ENCODE data around the gene MAPK7.

DNA sequence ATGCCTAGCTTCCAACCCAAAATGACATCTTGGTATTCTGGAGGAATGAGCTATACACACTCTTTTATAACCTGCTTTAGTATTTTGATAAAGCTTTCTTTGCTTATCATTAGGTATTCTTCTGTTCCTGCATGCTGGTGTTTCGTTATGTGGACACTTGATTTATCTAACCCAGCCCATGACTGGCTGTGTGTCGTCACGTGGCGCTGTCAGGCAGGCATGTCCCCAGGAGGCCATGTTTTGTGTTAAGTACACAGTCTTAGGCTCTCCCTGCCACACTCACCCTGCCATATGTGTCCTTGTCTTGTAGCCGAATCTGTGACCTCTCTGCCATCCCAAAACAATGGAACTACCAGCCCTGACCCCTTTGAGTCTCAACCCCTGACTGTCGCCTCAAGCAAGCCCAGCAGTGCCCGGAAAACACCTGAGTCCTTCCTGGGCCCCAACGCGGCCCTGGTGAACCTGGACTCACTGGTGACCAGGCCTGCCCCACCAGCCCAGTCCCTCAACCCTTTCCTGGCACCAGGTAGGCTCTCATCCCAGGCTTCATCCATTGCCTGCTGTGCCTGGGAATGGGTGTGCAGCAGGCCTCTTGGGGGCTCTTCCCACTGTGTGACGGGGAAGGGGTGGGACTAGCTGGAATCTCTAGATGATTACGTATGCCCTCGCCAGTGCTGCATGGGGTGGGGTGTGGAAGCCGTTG, 46.6 kb upstream of the MAPK7 start:
- TF ChIP-seq CTCF (IDR thresholded peaks at IDR 0.05) = no peak
- no peak for TF ChIP-seq POLR2A (IDR thresholded peaks at IDR 0.05)
- TF ChIP-seq POLR2AphosphoS5 (IDR thresholded peaks at IDR 0.05) = no peak

Data from transverse colon (tissue), 4 donors.